Hepatocyte (in vitro differentiated cells): Measurements from ENCODE around the gene PCGF3. TPM values are rescaled to one million over a fixed set of nuclear protein-coding genes. Genes with fewer than 3 reads are reported as not detected.

Experiments
- DNase-seq: peaks from one replicate; pipeline ENCODE4 v3.0.0-alpha.2; 2016; ENCODE audit warnings: low spot score
- H2AFZ ChIP-seq: fragments of 200-600 bp; sonication (generic); 2 replicates; pipeline ENCODE4 v1.6.0; 2016; ENCODE audit warnings: antibody characterized with exemption, mild to moderate bottlenecking
- H3K27ac ChIP-seq: fragments of 200-600 bp; sonication (generic); 2 replicates; pipeline ENCODE4 v1.5.1; 2016; ENCODE audit warnings: mild to moderate bottlenecking
- H3K27me3 ChIP-seq: fragments of 200-600 bp; sonication (generic); 2 replicates; pipeline ENCODE4 v1.6.1; 2016
- H3K36me3 ChIP-seq: fragments of 200-600 bp; sonication (generic); replicated peaks from 2 replicates; pipeline ENCODE4 v1.5.1; 2016; ENCODE audit warnings: low read depth; ENCODE audit not compliant: insufficient read depth
- H3K4me1 ChIP-seq: fragments of 200-600 bp; sonication (generic); 2 replicates; pipeline ENCODE4 v1.5.1; 2016; ENCODE audit warnings: mild to moderate bottlenecking, moderate library complexity; ENCODE audit not compliant: insufficient read depth
- H3K4me2 ChIP-seq: fragments of 200-600 bp; sonication (generic); 2 replicates; pipeline ENCODE4 v1.6.0; 2016
- H3K4me3 ChIP-seq: fragments of 200-600 bp; sonication (generic); 2 replicates; pipeline ENCODE4 v1.5.1; 2016; ENCODE audit warnings: mild to moderate bottlenecking
- H3K79me2 ChIP-seq: fragments of 200-600 bp; sonication (generic); 2 replicates; pipeline ENCODE4 v1.6.0; 2017; ENCODE audit warnings: mild to moderate bottlenecking
- H3K9me2 ChIP-seq: fragments of 200-600 bp; sonication (generic); replicated peaks from 2 replicates; pipeline ENCODE4 v1.6.0; 2017; ENCODE audit warnings: mild to moderate bottlenecking; ENCODE audit not compliant: insufficient read depth
- H3K9me3 ChIP-seq: fragments of 200-600 bp; sonication (generic); 2 replicates; pipeline ENCODE4 v1.5.1; 2016; ENCODE audit warnings: low read depth, mild to moderate bottlenecking
- H4K20me1 ChIP-seq: fragments of 200-600 bp; sonication (generic); 2 replicates; pipeline ENCODE4 v1.6.0; 2016; ENCODE audit warnings: mild to moderate bottlenecking; ENCODE audit not compliant: insufficient read depth, poor library complexity, severe bottlenecking
- EZH2 ChIP-seq: fragments of 200-600 bp; sonication (generic); IDR thresholded peaks from 2 replicates; pipeline ENCODE4 v1.6.1; 2016; ENCODE audit warnings: antibody characterized with exemption, mild to moderate bottlenecking, borderline replicate concordance
- EZH2phosphoT487 ChIP-seq: fragments of 200-600 bp; sonication (generic); IDR thresholded peaks from one replicate; pipeline ENCODE4 v1.6.1; 2018; ENCODE audit warnings: antibody characterized with exemption, mild to moderate bottlenecking, low read depth, moderate library complexity; ENCODE audit not compliant: unreplicated experiment, severe bottlenecking
- WGBS: methylation state at CpG from one replicate; pipeline ENCODE4 v1.1.6; 2016; ENCODE audit warnings: low lambda C conversion rate; ENCODE audit errors: missing lambda C conversion rate; 5-methylcytosine and 5-hydroxymethylcytosine counted together
- polyA plus RNA-seq: library from polyadenylated mRNA; unstranded; fragments of >200 nt; fragmentation: Nextera tagmentation; extraction: Ambion mirVana; gene quantifications from 2 replicates; pipeline ENCODE4 v1.2.1, GENCODE V29; 2016
- total RNA-seq: library from RNA; depleted of rRNA; stranded (reverse); fragments of >200 nt; gene quantifications from 2 replicates; pipeline ENCODE4 v1.2.3, GENCODE V29; 2014
- TF ChIP-seq, protein P1 (sequence below): fragments of 200-600 bp; sonication (generic); IDR thresholded peaks from 2 replicates; pipeline ENCODE4 v1.5.1; 2016; ENCODE audit warnings: antibody characterized with exemption, mild to moderate bottlenecking; ENCODE audit not compliant: poor library complexity

Gene PCGF3
- total and polyA plus RNA-seq, 2 experiments from 2014 or later = 21.8 to 43.5 TPM

DNA sequence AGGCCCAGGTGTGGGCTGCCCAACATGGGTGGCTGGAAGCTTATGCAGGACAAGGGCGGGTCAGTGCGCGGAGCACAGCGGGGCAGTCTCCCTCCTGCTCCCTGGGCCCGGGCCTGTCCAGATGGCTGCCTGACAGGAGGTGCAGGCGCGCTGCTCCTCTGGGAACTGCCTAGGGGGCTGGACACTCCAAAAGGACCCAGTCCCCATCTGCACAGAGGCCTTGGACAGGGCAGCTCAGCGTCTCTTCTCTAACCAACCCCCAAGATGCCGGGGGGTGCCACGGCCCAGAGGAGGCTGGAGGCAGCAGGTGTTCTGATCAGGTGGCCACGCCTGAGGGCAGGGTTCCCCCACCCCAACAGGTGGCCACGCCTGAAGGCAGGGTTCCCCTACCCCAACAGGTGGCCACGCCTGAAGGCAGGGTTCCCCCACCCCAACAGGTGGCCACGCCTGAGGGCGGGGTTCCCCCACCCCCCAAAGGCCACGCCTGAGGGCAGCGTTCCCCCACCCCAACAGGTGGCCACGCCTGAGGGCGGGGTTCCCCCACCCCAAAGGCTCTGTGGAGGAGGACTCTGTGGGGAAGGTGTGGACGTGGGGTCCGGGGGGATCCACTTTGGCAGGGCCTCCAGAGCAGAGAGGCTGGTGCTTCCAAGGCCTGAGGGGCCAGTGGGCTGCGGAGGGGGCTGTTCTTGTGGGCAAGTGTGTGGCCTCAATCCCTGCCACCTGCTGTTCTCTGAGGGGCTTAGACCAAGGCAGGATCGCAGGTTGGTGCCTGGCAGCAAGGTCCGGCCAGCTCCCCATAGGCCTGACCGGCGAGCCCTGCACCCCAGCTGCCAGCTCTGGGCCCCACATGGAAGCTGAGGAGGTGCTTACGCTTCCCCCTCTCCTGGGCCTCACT lies 84.2 kb downstream of the PCGF3 start:
- TF ChIP-seq, protein P1, sequence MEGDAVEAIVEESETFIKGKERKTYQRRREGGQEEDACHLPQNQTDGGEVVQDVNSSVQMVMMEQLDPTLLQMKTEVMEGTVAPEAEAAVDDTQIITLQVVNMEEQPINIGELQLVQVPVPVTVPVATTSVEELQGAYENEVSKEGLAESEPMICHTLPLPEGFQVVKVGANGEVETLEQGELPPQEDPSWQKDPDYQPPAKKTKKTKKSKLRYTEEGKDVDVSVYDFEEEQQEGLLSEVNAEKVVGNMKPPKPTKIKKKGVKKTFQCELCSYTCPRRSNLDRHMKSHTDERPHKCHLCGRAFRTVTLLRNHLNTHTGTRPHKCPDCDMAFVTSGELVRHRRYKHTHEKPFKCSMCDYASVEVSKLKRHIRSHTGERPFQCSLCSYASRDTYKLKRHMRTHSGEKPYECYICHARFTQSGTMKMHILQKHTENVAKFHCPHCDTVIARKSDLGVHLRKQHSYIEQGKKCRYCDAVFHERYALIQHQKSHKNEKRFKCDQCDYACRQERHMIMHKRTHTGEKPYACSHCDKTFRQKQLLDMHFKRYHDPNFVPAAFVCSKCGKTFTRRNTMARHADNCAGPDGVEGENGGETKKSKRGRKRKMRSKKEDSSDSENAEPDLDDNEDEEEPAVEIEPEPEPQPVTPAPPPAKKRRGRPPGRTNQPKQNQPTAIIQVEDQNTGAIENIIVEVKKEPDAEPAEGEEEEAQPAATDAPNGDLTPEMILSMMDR = no peak
- TF ChIP-seq EZH2 (no peak), EZH2phosphoT487 (no peak)
- Histone ChIP-seq H3K4me1 (peaks cover 13% of the 10 kb centered on the region), H3K9me3 (no peaks in the 10 kb centered on the region), H3K27me3 (peaks cover 51% of the 10 kb centered on the region), H3K4me2 (no peak overlapping the region), H3K79me2 (no peaks in the 10 kb centered on the region), H2AFZ (no peak overlapping the region), H3K4me3 (no peak overlapping the region), H3K36me3 (no peaks in the 10 kb centered on the region), H3K9me2 (no peaks in the 10 kb centered on the region), H3K27ac (no peak overlapping the region), H4K20me1 (no peaks in the 10 kb centered on the region)
- 92% methylated on average over 19 of the region's 27 CpGs for WGBS
- DNase-seq = no peak

DNA sequence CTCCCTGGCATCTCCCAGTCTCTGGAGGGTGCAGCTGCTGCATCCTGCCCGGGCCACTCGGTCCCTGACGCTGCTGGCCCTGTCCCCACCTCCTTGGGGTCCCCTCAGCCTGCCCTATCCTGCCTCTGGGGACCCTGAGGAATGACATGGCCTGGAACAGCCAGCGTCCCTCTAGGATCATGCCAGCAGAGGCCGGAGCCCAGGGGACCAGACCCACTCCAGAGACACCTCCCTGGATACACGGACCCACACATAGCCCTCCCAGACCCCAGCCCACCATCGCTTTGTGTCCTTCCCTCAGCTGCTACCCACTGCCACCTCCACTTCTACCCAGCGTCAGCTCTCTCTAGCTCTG lies 84.8 kb downstream of the PCGF3 start:
- H3K9me3 ChIP-seq = no peaks in the 10 kb centered on the region
- 83% methylated on average over 8 of the region's 8 CpGs for WGBS
- H3K27ac ChIP-seq = no peak overlapping the region
- no peak overlapping the region for H3K4me3 ChIP-seq
- no peaks in the 10 kb centered on the region for H3K36me3 ChIP-seq
- H3K4me1 ChIP-seq = peaks cover 14% of the 10 kb centered on the region
- no peaks in the 10 kb centered on the region for H4K20me1 ChIP-seq
- H3K79me2 ChIP-seq = no peaks in the 10 kb centered on the region
- no peaks in the 10 kb centered on the region for H3K9me2 ChIP-seq
- TF ChIP-seq EZH2phosphoT487 = no peak
- TF ChIP-seq EZH2 = no peak
- TF ChIP-seq, protein P1 = no peak
- no peak overlapping the region for H2AFZ ChIP-seq
- no peak overlapping the region for H3K4me2 ChIP-seq
- no peak for DNase-seq
- H3K27me3 ChIP-seq = peaks cover 51% of the 10 kb centered on the region

DNA sequence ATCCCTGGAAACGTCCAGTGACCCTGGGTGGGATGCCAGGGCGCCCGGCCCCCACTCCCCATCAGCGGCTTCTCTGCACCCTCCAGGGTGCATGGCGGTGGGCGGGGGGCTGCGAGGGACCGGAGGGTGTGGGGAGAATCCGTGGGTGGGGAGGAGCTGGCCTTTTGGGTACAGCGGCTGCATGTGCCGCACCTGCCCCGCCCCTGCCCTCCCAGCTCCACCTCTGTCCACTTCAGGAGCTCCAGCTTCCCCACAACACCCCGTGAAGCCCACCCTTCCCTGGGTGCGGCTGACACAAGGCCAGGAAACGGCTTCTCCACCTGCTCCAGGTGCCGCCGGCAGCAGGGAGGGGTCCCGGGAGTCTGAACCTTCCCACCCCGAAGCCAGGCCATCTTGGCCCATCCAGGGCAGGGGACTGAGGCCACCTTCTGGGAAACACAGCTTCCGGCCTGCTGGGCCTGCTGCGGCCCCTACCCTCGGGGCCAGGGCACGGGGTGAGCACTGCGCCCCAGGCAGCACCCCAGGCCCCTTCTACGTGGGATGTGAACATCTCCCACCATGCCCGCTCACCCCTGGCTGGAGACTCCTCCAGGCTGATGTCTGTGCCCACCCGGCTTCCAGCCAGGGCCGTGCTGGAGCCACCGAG lies 85.7 kb downstream of the PCGF3 start:
- H3K4me2 ChIP-seq = no peak overlapping the region
- no peaks in the 10 kb centered on the region for H3K79me2 ChIP-seq
- TF ChIP-seq, protein P1 = no peak
- TF ChIP-seq EZH2 (no peak), EZH2phosphoT487 (no peak)

More for the DNA sequence above, 85.7 kb downstream of the PCGF3 start:
- no peaks in the 10 kb centered on the region for H3K9me3 ChIP-seq
- H3K27ac ChIP-seq = no peak overlapping the region
- H3K36me3 ChIP-seq = no peaks in the 10 kb centered on the region
- peaks cover 51% of the 10 kb centered on the region for H3K27me3 ChIP-seq
- H3K9me2 ChIP-seq = no peaks in the 10 kb centered on the region
- 89% methylated on average over 17 of the region's 29 CpGs for WGBS
- peaks cover 10% of the 10 kb centered on the region for H3K4me1 ChIP-seq
- DNase-seq = no peak
- no peak overlapping the region for H2AFZ ChIP-seq
- H4K20me1 ChIP-seq = no peaks in the 10 kb centered on the region
- no peak overlapping the region for H3K4me3 ChIP-seq
